ENCODE data around the gene BRINP3.
A peak's percentile ranks its signal among the peaks of the same experiment; 100 is the strongest.

The BRINP3 gene

DNA sequence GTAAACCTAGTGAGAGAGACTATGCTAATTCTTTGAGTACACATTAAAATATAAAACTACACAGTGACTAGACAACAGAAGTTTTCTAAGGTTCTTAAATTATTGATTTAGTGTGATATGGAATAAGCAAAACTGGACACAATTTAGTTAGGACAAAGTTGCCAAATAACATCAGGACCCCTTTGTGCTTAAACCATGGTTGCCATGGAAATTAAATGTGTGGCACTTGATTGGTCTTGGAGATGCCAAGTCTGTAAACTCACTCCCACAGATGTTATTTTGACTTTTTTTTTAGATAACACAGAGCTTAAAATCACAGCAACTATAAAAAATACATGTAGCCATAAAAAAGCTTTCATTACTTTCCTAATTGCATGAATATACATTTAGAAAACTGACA is 234.6 kb downstream of the BRINP3 start:
- no peaks in the 10 kb centered on the region for H3K9me3 ChIP-seq (ENCODE audit: insufficient read depth, low read length)
- no peak for TF ChIP-seq CTCF (IDR thresholded peaks at IDR 0.05; ENCODE audit: insufficient read depth, low read length, poor library complexity, severe bottlenecking)
- no peak for TF ChIP-seq EZH2phosphoT487 (conservative IDR thresholded peaks at IDR 0.05; ENCODE audit: low read length)
- no peak overlapping the region for H3K4me3 ChIP-seq (ENCODE audit: insufficient read depth, low read length, poor library complexity, severe bottlenecking)
- no peak overlapping the region for H3K27ac ChIP-seq (ENCODE audit: low read depth, low read length)
- no peaks in the 10 kb centered on the region for H3K27me3 ChIP-seq (ENCODE audit: low read length)
- no peaks in the 10 kb centered on the region for H3K36me3 ChIP-seq (ENCODE audit: low read length)
- H3K9ac ChIP-seq (ENCODE audit: low read length) = no peak overlapping the region
- H4K20me1 ChIP-seq (ENCODE audit: low read depth, low read length) = no peaks in the 10 kb centered on the region
- peak overlapping the region; percentile 96 for H2AFZ ChIP-seq (ENCODE audit: low read depth, low read length, severe bottlenecking)
- H3K9me2 ChIP-seq (replicated peaks; ENCODE audit: insufficient read depth, low read length) = no peaks in the 10 kb centered on the region
- H3K4me2 ChIP-seq (ENCODE audit: low read depth, low read length, poor library complexity, severe bottlenecking) = no peak overlapping the region
- no peaks in the 10 kb centered on the region for H3K79me2 ChIP-seq (ENCODE audit: insufficient read depth, low read length)
- H3F3A ChIP-seq (ENCODE audit: insufficient read depth) = no peaks in the 10 kb centered on the region; the same call in 1 of the 2 replicates

- H3K9me2 ChIP-seq (replicated peaks; ENCODE audit: insufficient read depth, low read length) = no peaks in the 10 kb centered on the region
- no peak overlapping the region for H3K9ac ChIP-seq (ENCODE audit: low read length)
- no peak overlapping the region for H3K4me3 ChIP-seq (ENCODE audit: insufficient read depth, low read length, poor library complexity, severe bottlenecking)
- TF ChIP-seq EZH2phosphoT487 (conservative IDR thresholded peaks at IDR 0.05; ENCODE audit: low read length) = no peak
- no peak for TF ChIP-seq CTCF (IDR thresholded peaks at IDR 0.05; ENCODE audit: insufficient read depth, low read length, poor library complexity, severe bottlenecking)
- H3K9me3 ChIP-seq (ENCODE audit: insufficient read depth, low read length) = no peaks in the 10 kb centered on the region
- no peaks in the 10 kb centered on the region for H3K79me2 ChIP-seq (ENCODE audit: insufficient read depth, low read length)
- no peaks in the 10 kb centered on the region for H3K36me3 ChIP-seq (ENCODE audit: low read length)
- no peaks in the 10 kb centered on the region for H4K20me1 ChIP-seq (ENCODE audit: low read depth, low read length)
- H3K4me2 ChIP-seq (ENCODE audit: low read depth, low read length, poor library complexity, severe bottlenecking) = no peak overlapping the region
- no peaks in the 10 kb centered on the region for H3F3A ChIP-seq (ENCODE audit: insufficient read depth)
- no peak overlapping the region for H3K27ac ChIP-seq (ENCODE audit: low read depth, low read length)
- H3K27me3 ChIP-seq (ENCODE audit: low read length) = no peaks in the 10 kb centered on the region
- H2AFZ ChIP-seq (ENCODE audit: low read depth, low read length, severe bottlenecking) = no peak overlapping the region
Measured at GRCh38 chr1:190226006-190226405, 251.7 kb downstream of the BRINP3 start.

DNA sequence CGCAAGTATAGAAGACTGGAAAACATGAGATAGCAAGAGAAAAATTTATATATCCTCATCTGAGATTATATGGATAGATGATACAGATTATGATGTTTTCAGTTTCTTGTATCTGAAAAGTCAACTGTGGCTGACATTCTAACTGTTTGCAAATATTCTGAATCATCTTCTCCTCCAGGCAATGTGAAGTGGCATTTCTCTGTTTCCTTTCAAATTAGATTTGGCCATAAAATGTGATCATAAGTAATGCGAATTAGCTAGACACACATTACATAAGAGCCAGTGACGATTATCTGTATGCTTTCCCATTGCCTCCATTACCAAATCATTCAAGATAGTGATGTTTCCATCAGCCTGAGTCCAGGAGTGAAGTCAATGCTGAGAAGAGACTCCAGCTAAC is 265.2 kb downstream of the BRINP3 start:
- H3K4me3 ChIP-seq (ENCODE audit: insufficient read depth, low read length, poor library complexity, severe bottlenecking) = no peak overlapping the region
- no peaks in the 10 kb centered on the region for H3K79me2 ChIP-seq (ENCODE audit: insufficient read depth, low read length)
- H3F3A ChIP-seq (ENCODE audit: insufficient read depth) = no peaks in the 10 kb centered on the region
- H3K9me3 ChIP-seq (ENCODE audit: insufficient read depth, low read length) = no peaks in the 10 kb centered on the region
- H4K20me1 ChIP-seq (ENCODE audit: low read depth, low read length) = no peaks in the 10 kb centered on the region
- no peak overlapping the region for H3K27ac ChIP-seq (ENCODE audit: low read depth, low read length)
- no peak overlapping the region for H3K9ac ChIP-seq (ENCODE audit: low read length)
- H3K27me3 ChIP-seq (ENCODE audit: low read length) = no peaks in the 10 kb centered on the region
- no peaks in the 10 kb centered on the region for H3K9me2 ChIP-seq (replicated peaks; ENCODE audit: insufficient read depth, low read length)
- H3K4me2 ChIP-seq (ENCODE audit: low read depth, low read length, poor library complexity, severe bottlenecking) = no peak overlapping the region
- TF ChIP-seq CTCF (IDR thresholded peaks at IDR 0.05; ENCODE audit: insufficient read depth, low read length, poor library complexity, severe bottlenecking) = no peak
- TF ChIP-seq EZH2phosphoT487 (conservative IDR thresholded peaks at IDR 0.05; ENCODE audit: low read length) = no peak
- H3K36me3 ChIP-seq (ENCODE audit: low read length) = no peaks in the 10 kb centered on the region
- no peak overlapping the region for H2AFZ ChIP-seq (ENCODE audit: low read depth, low read length, severe bottlenecking)

All from SU-DHL-6 (cell line).